ENCODE results near the gene UNC13A. TPM values are rescaled to one million over a fixed set of nuclear protein-coding genes. Genes with fewer than 3 reads are reported as not detected.
A peak's percentile ranks its signal among the peaks of the same experiment; 100 is the strongest.

UNC13A gene
- total RNA-seq, 4 donors from 2014 or later = under 0.01 to 0.40 (median 0.15) TPM

DNA sequence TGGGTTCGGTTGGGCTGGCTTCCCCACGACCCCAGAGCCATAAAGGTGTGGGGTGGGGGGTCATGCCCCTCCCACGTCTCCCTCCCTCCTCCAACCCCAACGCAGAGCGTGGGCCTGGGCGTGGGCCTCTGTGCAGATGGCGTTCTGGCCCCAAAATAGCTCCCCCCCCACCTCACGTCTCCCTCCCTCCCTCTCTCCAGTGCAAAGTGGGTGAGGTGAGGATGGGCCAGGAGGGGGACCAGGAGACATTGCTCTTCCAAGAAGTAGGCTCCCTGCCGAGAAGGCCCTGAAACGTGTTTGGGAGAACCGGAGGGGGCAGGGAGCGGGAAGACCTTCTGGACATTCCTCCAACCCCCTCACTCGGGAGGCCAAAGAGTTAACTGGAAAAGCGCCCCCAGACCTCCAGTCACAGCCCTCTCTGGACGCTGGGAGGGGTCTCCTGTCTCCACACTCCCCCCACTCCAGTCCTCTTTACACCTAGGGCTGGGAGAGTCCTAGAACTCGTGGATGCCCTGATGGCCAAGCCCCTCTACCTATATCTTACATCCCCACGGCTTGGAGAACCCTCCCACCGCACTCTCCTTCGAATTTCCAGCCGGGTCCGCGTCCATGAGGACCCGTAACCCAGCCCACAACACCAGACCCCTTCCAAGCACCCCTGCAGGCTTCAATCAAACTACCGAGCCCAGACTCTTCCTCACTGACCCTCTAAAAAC is 855 bp downstream of the UNC13A start:
- Histone ChIP-seq H3K4me3 (no peak overlapping the region), H3K27me3 (peaks cover 100% of the 10 kb centered on the region), H3K36me3 (no peaks in the 10 kb centered on the region), H3K9me3 (no peaks in the 10 kb centered on the region), H3K4me1 (peaks cover 0 to 30% (median 18%) of the 10 kb centered on the region in 3 donors), H3K27ac (no peak overlapping the region)
- no peak for TF ChIP-seq EP300 (IDR thresholded peaks at IDR 0.05)
- TF ChIP-seq POLR2AphosphoS5 (IDR thresholded peaks at IDR 0.05) = no peak
- TF ChIP-seq, protein P1, sequence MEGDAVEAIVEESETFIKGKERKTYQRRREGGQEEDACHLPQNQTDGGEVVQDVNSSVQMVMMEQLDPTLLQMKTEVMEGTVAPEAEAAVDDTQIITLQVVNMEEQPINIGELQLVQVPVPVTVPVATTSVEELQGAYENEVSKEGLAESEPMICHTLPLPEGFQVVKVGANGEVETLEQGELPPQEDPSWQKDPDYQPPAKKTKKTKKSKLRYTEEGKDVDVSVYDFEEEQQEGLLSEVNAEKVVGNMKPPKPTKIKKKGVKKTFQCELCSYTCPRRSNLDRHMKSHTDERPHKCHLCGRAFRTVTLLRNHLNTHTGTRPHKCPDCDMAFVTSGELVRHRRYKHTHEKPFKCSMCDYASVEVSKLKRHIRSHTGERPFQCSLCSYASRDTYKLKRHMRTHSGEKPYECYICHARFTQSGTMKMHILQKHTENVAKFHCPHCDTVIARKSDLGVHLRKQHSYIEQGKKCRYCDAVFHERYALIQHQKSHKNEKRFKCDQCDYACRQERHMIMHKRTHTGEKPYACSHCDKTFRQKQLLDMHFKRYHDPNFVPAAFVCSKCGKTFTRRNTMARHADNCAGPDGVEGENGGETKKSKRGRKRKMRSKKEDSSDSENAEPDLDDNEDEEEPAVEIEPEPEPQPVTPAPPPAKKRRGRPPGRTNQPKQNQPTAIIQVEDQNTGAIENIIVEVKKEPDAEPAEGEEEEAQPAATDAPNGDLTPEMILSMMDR (IDR thresholded peaks at IDR 0.05) = no peak
- TF ChIP-seq POLR2A (IDR thresholded peaks at IDR 0.05) = no peak
- no peak for ATAC-seq
- 0% methylated on average over 1 to 6 of the region's 24 CpGs for WGBS, 2 donors (ENCODE audit: low coverage in 1 of 2)

DNA sequence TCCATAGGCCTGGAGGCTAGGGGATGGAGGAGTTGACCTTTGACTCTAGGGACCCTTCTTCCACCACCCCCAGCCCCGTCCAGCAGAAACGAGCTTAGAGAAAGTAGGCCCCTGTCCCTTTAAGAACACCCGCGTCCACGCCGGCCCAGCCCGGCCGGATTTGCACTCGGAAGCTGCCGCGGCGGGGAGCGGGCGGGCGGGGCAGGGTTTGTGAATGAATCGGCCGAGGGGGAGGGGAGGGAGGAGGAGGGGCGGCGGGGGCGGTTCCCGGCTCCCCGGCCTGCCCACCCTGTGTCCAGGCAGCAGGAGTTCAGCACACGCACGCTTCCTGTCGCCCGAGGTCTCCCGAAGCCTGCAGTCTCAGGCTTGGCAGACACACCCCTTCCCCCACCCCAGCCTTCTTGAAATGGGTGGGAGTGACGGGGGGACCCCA is 1.5 kb downstream of the UNC13A start:
- H3K36me3 ChIP-seq = no peaks in the 10 kb centered on the region
- no peak overlapping the region for H3K27ac ChIP-seq
- no peaks in the 10 kb centered on the region for H3K9me3 ChIP-seq
- H3K4me1 ChIP-seq = peaks cover 0 to 30% (median 18%) of the 10 kb centered on the region in 3 donors
- peaks cover 100% of the 10 kb centered on the region for H3K27me3 ChIP-seq
- no CpG with 5 or more reads among the region's 28 CpGs for WGBS, 2 donors (ENCODE audit: low coverage in 1 of 2)
- TF ChIP-seq, protein P1 (IDR thresholded peaks at IDR 0.05) = no peak
- no peak for TF ChIP-seq POLR2AphosphoS5 (IDR thresholded peaks at IDR 0.05)
- no peak for TF ChIP-seq POLR2A (IDR thresholded peaks at IDR 0.05)
- TF ChIP-seq EP300 (IDR thresholded peaks at IDR 0.05) = no peak
- peak overlapping the region in 1 of 2 donors; percentile 4 for H3K4me3 ChIP-seq
- ATAC-seq = no peak

DNA sequence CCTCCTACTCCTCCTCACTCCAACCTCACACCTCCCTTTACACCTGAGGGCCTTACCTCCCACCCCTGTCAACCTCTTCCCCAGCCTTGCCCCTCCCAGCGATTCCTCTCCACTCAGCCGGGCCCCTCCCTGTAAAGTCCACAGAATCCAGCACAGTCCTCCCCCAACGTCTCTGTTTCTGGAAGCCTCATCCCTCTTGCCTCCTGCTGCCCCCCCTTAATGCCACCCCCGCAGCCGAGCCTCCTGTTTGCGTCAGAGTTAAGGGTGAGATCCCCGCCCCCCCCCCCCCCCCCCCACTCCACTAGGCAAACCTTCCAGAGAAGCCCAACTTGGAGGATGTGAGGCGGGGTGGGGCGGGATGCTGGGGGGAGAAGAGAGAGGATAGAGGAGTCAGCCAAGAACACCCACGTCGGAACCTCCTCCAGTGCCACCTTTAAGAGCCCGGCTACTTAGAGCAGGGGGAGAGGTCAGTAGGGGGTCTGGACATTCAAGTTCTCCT is 2.1 kb downstream of the UNC13A start:
- no peaks in the 10 kb centered on the region for H3K36me3 ChIP-seq
- no peak overlapping the region for H3K27ac ChIP-seq
- no peak for ATAC-seq
- TF ChIP-seq, protein P1 (IDR thresholded peaks at IDR 0.05) = no peak
- TF ChIP-seq POLR2AphosphoS5 (IDR thresholded peaks at IDR 0.05) (no peak), POLR2A (IDR thresholded peaks at IDR 0.05) (no peak), EP300 (IDR thresholded peaks at IDR 0.05) (no peak)
- WGBS, 2 donors (ENCODE audit: low coverage in 1 of 2) = 0% methylated on average over 3 of the region's 12 CpGs
- H3K4me1 ChIP-seq = peaks cover 0 to 30% (median 18%) of the 10 kb centered on the region in 3 donors
- H3K9me3 ChIP-seq = no peaks in the 10 kb centered on the region
- peaks cover 100% of the 10 kb centered on the region for H3K27me3 ChIP-seq
- peak overlapping the region in 1 of 2 donors; percentile 4 for H3K4me3 ChIP-seq

DNA sequence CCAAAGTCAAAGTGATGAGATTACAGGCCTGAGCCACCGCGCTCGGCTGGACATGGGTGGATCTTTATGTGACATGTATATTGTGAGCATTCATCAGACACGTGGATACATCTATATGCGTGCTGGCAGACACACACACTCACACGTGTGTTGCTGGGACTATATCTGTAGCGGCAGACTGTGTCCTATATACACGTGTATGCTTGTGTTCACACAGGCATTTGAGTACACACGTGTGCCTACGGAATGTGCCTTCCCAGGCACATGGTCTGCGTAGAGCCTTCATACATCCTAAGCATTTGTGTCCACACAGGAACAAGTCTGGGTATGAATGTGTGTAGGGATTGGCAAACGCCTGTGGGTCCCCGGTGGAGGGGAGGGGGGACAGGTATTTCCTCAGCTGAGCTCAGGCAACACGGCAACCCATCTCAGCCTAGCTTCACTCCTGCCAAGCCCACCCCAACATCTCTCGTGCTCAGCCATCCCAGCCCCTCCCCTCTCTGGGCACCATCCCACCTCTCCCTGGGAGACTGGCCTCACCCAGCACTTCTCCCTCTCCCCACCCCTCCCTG is 2.6 kb downstream of the UNC13A start:
- ATAC-seq = no peak
- Histone ChIP-seq H3K36me3 (no peaks in the 10 kb centered on the region), H3K27ac (no peak overlapping the region), H3K4me1 (peaks cover 0 to 31% (median 18%) of the 10 kb centered on the region in 3 donors), H3K9me3 (no peaks in the 10 kb centered on the region), H3K4me3 (no peak overlapping the region), H3K27me3 (peaks cover 98% of the 10 kb centered on the region)
- no peak for TF ChIP-seq POLR2A (IDR thresholded peaks at IDR 0.05)
- TF ChIP-seq, protein P1 (IDR thresholded peaks at IDR 0.05) = no peak
- TF ChIP-seq EP300 (IDR thresholded peaks at IDR 0.05) = no peak
- no peak for TF ChIP-seq POLR2AphosphoS5 (IDR thresholded peaks at IDR 0.05)
- 59% methylated on average over 7 to 10 of the region's 15 CpGs for WGBS, 2 donors (ENCODE audit: low coverage in 1 of 2)

Measured in gastroesophageal sphincter (tissue), 4 donors.